H1 (cell line): ENCODE data around the gene UQCRC2. TPM values are rescaled to one million over a fixed set of nuclear protein-coding genes. Genes with fewer than 3 reads are reported as not detected.

Source experiments
- CTCF ChIA-PET: fragments of 300-600 bp; sonication (Branson Sonifier 250); formaldehyde crosslinking; loops from one replicate; lab custom pipeline; 2021; ENCODE audit not compliant: partially characterized antibody; lab: Charles Lee
- POLR2A ChIA-PET: fragments of 300-600 bp; sonication (Branson Sonifier 250); formaldehyde crosslinking; loops from one replicate; lab custom pipeline; 2021; ENCODE audit warnings: inconsistent platforms; ENCODE audit not compliant: partially characterized antibody; lab: Charles Lee
- DNase-seq, 2 experiments: peaks; one replicate each; pipeline versions ENCODE4 v3.0.0 to v3.0.0-alpha.2; 2010 to 2022; ENCODE audit warnings: low spot score in 2 of 2, low read depth in 1 of 2, mixed read lengths in 1 of 2
- FAIRE-seq: peaks from 2 replicates; lab custom pipeline; 2011; peaks lifted over from hg19 to GRCh38; lab: Jason Lieb, UNC
- H2AFZ ChIP-seq: 2 replicates; pipeline ENCODE4 v1.8.1; 2012; ENCODE audit warnings: low read length, inconsistent platforms
- H2AK5ac ChIP-seq: 2 replicates; pipeline ENCODE4 v1.6.1; 2013; ENCODE audit warnings: low read depth, low read length
- H2BK120ac ChIP-seq: replicated peaks from 2 replicates; pipeline ENCODE3; 2013; ENCODE audit warnings: low read depth, low read length, inconsistent platforms
- H2BK12ac ChIP-seq: 2 replicates; pipeline ENCODE4 v1.6.1; 2013; ENCODE audit warnings: low read depth, low read length
- H2BK15ac ChIP-seq: 2 replicates; pipeline ENCODE4 v1.6.1; 2013; ENCODE audit warnings: low read length
- H2BK20ac ChIP-seq: 2 replicates; pipeline ENCODE4 v1.6.1; 2013; ENCODE audit warnings: low read length
- H2BK5ac ChIP-seq: 2 replicates; pipeline ENCODE4 v1.6.1; 2013; ENCODE audit warnings: low read depth, low read length
- H3K14ac ChIP-seq: 2 replicates; pipeline ENCODE4 v1.6.1; 2013; ENCODE audit warnings: inconsistent platforms; ENCODE audit not compliant: insufficient read length
- H3K18ac ChIP-seq: 2 replicates; pipeline ENCODE4 v1.6.1; 2013; ENCODE audit warnings: low read length; ENCODE audit errors: extremely low read depth
- H3K23ac ChIP-seq: 2 replicates; pipeline ENCODE4 v1.6.1; 2013; ENCODE audit warnings: inconsistent platforms; ENCODE audit not compliant: insufficient read length
- H3K23me2 ChIP-seq: 2 replicates; pipeline ENCODE4 v1.6.1; 2013; ENCODE audit warnings: low read depth, low read length
- H3K27ac ChIP-seq: 2 replicates; pipeline ENCODE4 v1.6.1; 2011; ENCODE audit warnings: low read depth, low read length, inconsistent platforms
- H3K27me3 ChIP-seq, 4 experiments: replicated peaks in 1 of 4; 1 replicate in 1 of 4; 2 replicates in 3 of 4; pipeline versions ENCODE4 v1.6.1 to v1.8.1; 2011 to 2013; ENCODE audit warnings: low read length in 3 of 4, mild to moderate bottlenecking in 3 of 4, inconsistent platforms in 2 of 4, mixed read lengths in 2 of 4, moderate library complexity in 1 of 4; ENCODE audit not compliant: control insufficient read depth in 3 of 4, insufficient read depth in 3 of 4; ENCODE audit errors: extremely low read depth in 1 of 4
- H3K36me3 ChIP-seq, 4 experiments: 2 replicates each; pipeline versions ENCODE4 v1.6.1 to v1.8.1; 2011 to 2013; ENCODE audit warnings: mild to moderate bottlenecking in 4 of 4, low read length in 3 of 4, moderate library complexity in 2 of 4, control low read depth in 1 of 4, inconsistent platforms in 1 of 4; ENCODE audit not compliant: insufficient read depth in 4 of 4, control insufficient read depth in 2 of 4
- H3K4ac ChIP-seq: replicated peaks from 2 replicates; pipeline ENCODE3; 2013; ENCODE audit warnings: low read length, low read depth, mixed read lengths, inconsistent platforms; ENCODE audit not compliant: insufficient read length
- H3K4me1 ChIP-seq, 4 experiments: replicated peaks in 1 of 4; 1 replicate in 1 of 4; 2 replicates in 3 of 4; pipeline versions ENCODE4 v1.6.1 to v1.8.1; 2011 to 2013; ENCODE audit warnings: low read length in 3 of 4, inconsistent platforms in 2 of 4, mixed read lengths in 1 of 4; ENCODE audit not compliant: insufficient read depth in 4 of 4, control insufficient read depth in 3 of 4
- H3K4me2 ChIP-seq, 2 experiments: 2 replicates each; pipeline versions ENCODE4 v1.6.1 to v1.8.1; 2011 to 2013; ENCODE audit warnings: low read depth in 2 of 2, low read length in 2 of 2, control low read depth in 1 of 2, inconsistent platforms in 1 of 2, mild to moderate bottlenecking in 1 of 2; ENCODE audit not compliant: insufficient read depth in 1 of 2
- H3K4me3 ChIP-seq, 4 experiments: fragments of 200-600, 300-600 bp in 1 of 4; sonication (generic), shearing (Covaris generic), sonication (Bioruptor Twin) in 1 of 4; 2 replicates each; pipeline versions ENCODE4 v1.5.1 to v1.8.1; 2011 to 2016; ENCODE audit warnings: low read length in 4 of 4, low read depth in 3 of 4, control low read depth in 2 of 4, inconsistent platforms in 2 of 4, mild to moderate bottlenecking in 2 of 4, mixed read lengths in 1 of 4, moderate library complexity in 1 of 4; ENCODE audit not compliant: insufficient read depth in 2 of 4; ENCODE audit errors: extremely low read depth in 1 of 4
- H3K56ac ChIP-seq: replicated peaks from 2 replicates; pipeline ENCODE3; 2013; ENCODE audit warnings: low read depth, mild to moderate bottlenecking, mixed read lengths, low read length, inconsistent platforms; ENCODE audit not compliant: insufficient read length
- H3K79me1 ChIP-seq: 2 replicates; pipeline ENCODE4 v1.6.1; 2013; ENCODE audit warnings: low read depth, low read length, control low read depth
- H3K79me2 ChIP-seq, 2 experiments: 2 replicates each; pipeline versions ENCODE4 v1.6.1 to v1.8.1; 2012 to 2013; ENCODE audit warnings: low read length in 2 of 2, mild to moderate bottlenecking in 2 of 2, inconsistent platforms in 1 of 2; ENCODE audit not compliant: insufficient read depth in 2 of 2, control insufficient read depth in 1 of 2
- H3K9ac ChIP-seq, 4 experiments: replicated peaks in 1 of 4; 1 replicate in 1 of 4; 2 replicates in 3 of 4; pipeline versions ENCODE4 v1.6.1 to v1.8.1; 2011 to 2013; ENCODE audit warnings: low read depth in 3 of 4, low read length in 3 of 4, control low read depth in 2 of 4, mild to moderate bottlenecking in 2 of 4, moderate library complexity in 2 of 4, inconsistent platforms in 1 of 4; ENCODE audit errors: extremely low read depth in 1 of 4
- H3K9me3 ChIP-seq, 2 experiments: 2 replicates each; pipeline versions ENCODE4 v1.6.1 to v1.8.1; 2012 to 2013; ENCODE audit warnings: mild to moderate bottlenecking in 2 of 2, moderate library complexity in 2 of 2, control low read depth in 1 of 2, inconsistent platforms in 1 of 2, low read depth in 1 of 2, low read length in 1 of 2, mixed read lengths in 1 of 2; ENCODE audit not compliant: insufficient read depth in 2 of 2
- H4K20me1 ChIP-seq, 2 experiments: replicated peaks in 1 of 2; 2 replicates each; pipeline versions ENCODE3 to v1.8.1; 2011 to 2013; ENCODE audit warnings: inconsistent platforms in 2 of 2, low read length in 2 of 2, mild to moderate bottlenecking in 1 of 2; ENCODE audit not compliant: insufficient read depth in 2 of 2, control insufficient read depth in 1 of 2
- H4K5ac ChIP-seq: 2 replicates; pipeline ENCODE4 v1.6.1; 2013; ENCODE audit warnings: low read length, low read depth, mixed read lengths, inconsistent platforms; ENCODE audit not compliant: insufficient read length
- H4K8ac ChIP-seq: 2 replicates; pipeline ENCODE4 v1.8.0; 2013; ENCODE audit warnings: mild to moderate bottlenecking, moderate library complexity, low read length, inconsistent platforms; ENCODE audit not compliant: insufficient read depth; ENCODE audit errors: extremely low read depth
- H4K91ac ChIP-seq: replicated peaks from 2 replicates; pipeline ENCODE3; 2013; ENCODE audit warnings: low read length, mixed read lengths, inconsistent platforms; ENCODE audit not compliant: insufficient read length
- CEBPB ChIP-seq: IDR thresholded peaks from 2 replicates; pipeline ENCODE4 v1.6.1; 2012; ENCODE audit warnings: low read depth, low read length
- FOSL1 ChIP-seq: IDR thresholded peaks from 2 replicates; pipeline ENCODE4 v1.6.1; 2011; ENCODE audit warnings: mild to moderate bottlenecking, low read depth, low read length, moderate library complexity; ENCODE audit not compliant: insufficient read depth
- HDAC2 ChIP-seq, 2 experiments: fragments of 300-600 bp in 1 of 2; sonication (generic) in 1 of 2; IDR thresholded peaks; 2 replicates each; pipeline ENCODE4 v1.6.1; 2011 to 2012; ENCODE audit warnings: low read depth in 2 of 2, low read length in 2 of 2, mild to moderate bottlenecking in 2 of 2, moderate library complexity in 2 of 2, borderline replicate concordance in 1 of 2, inconsistent platforms in 1 of 2
- USF2 ChIP-seq: IDR thresholded peaks from 2 replicates; pipeline ENCODE4 v1.6.1; 2011; ENCODE audit warnings: low read length, improper control_type of control experiment
- WGBS, 2 experiments: shearing (Covaris generic) in 1 of 2; methylation state at CpG; one replicate each; pipeline versions ENCODE4 v1.1.6 to v1.1.7; 2013 to 2015; ENCODE audit warnings: low lambda C conversion rate in 2 of 2, mixed read lengths in 2 of 2, inconsistent platforms in 1 of 2, low coverage in 1 of 2, missing lambda C conversion rate in 1 of 2; ENCODE audit not compliant: insufficient replicate concordance in 2 of 2, insufficient coverage in 1 of 2, insufficient read length in 1 of 2; ENCODE audit errors: extremely low coverage in 1 of 2, missing lambda C conversion rate in 1 of 2; 5-methylcytosine and 5-hydroxymethylcytosine counted together
- polyA plus RNA-seq, 7 experiments: library from polyadenylated mRNA; depleted of rRNA in 3 of 7; stranded (reverse) in 5 of 7; unstranded in 2 of 7; fragments of >200 nt in 5 of 7; fragments of 200-250 nt in 2 of 7; gene quantifications; 1 replicate in 5 of 7; 2 replicates in 1 of 7; 4 replicates in 1 of 7; pipeline versions ENCODE4 v1.2.1 to v1.2.3, GENCODE V29; 2011 to 2013; ENCODE audit warnings: missing spikeins in 2 of 7, mixed read lengths in 2 of 7
- total RNA-seq: library from RNA; stranded (reverse); fragmentation: NEBNext Ultra II Directional; extraction: Animal tissue kit (Norgen Biotek cat#: 25700); gene quantifications from 2 replicates; pipeline ENCODE4 v1.2.1, GENCODE V29; 2021

Gene UQCRC2
- total and polyA plus RNA-seq, 2 of the 8 experiments (the other 6 are each of a cell fraction or from before 2014, with no cell fraction given) = 94.4 to 182 TPM

GRCh38 chr16:21959050-21959449 lies 5.9 kb downstream of the UQCRC2 start:
- peaks cover 0 to 2% (median 0%) of the 10 kb centered on the region in 4 experiments; a peak in 3 of 7 replicates for H3K4me1 ChIP-seq
- no peak overlapping the region for H2BK12ac ChIP-seq
- CTCF ChIA-PET = no interaction called here
- WGBS, 2 experiments = 80 to 91% methylated on average over 1 to 3 of the region's 3 CpGs
- no peak overlapping the region for H4K8ac ChIP-seq
- H3K23me2 ChIP-seq = peaks cover 2% of the 10 kb centered on the region
- no peaks in the 10 kb centered on the region for H3K27me3 ChIP-seq
- H4K91ac ChIP-seq = no peak overlapping the region
- no peak overlapping the region for H3K4ac ChIP-seq
- no peak overlapping the region for H4K5ac ChIP-seq
- POLR2A ChIA-PET = interaction anchor here (1.2 to 1.6 kb wide), 2 partner anchors 15 to 20 kb away, joined by 3 to 6 read pairs; no protein-coding TSS in a partner anchor
- no peak overlapping the region for H2BK5ac ChIP-seq
- no peak overlapping the region for H2BK120ac ChIP-seq
- no peak overlapping the region for H3K9ac ChIP-seq
- no peak overlapping the region for H3K4me3 ChIP-seq
- H3K56ac ChIP-seq = no peak overlapping the region
- no peak overlapping the region for H3K27ac ChIP-seq
- no peak overlapping the region for H2BK20ac ChIP-seq
- DNase-seq = no peak
- H3K4me2 ChIP-seq = no peak overlapping the region
- no peak for TF ChIP-seq HDAC2 (IDR thresholded peaks at IDR 0.05; ENCODE audit: borderline replicate concordance in 1 of 2, low read depth in 2 of 2, low read length in 2 of 2)
- TF ChIP-seq CEBPB = no peak
- TF ChIP-seq FOSL1 = no peak
- no peak for TF ChIP-seq USF2
- TF ChIP-seq, all 59 proteins: peak for 0
- H2AK5ac ChIP-seq = no peak overlapping the region
- no peak overlapping the region for H2BK15ac ChIP-seq
- peaks cover 2 to 5% of the 10 kb centered on the region in 2 experiments for H4K20me1 ChIP-seq
- peaks cover 3% of the 10 kb centered on the region for H3K79me1 ChIP-seq
- peaks cover 4 to 25% of the 10 kb centered on the region in 2 experiments for H3K79me2 ChIP-seq
- no peak overlapping the region for H3K23ac ChIP-seq
- H3K14ac ChIP-seq = no peak overlapping the region
- no peak overlapping the region for H2AFZ ChIP-seq
- H3K18ac ChIP-seq = no peak overlapping the region
- peaks cover 21 to 77% (median 52%) of the 10 kb centered on the region in 4 experiments for H3K36me3 ChIP-seq
- no peaks in the 10 kb centered on the region for H3K9me3 ChIP-seq
- no peak for FAIRE-seq
